ENCODE measurements around the gene PPP1R1B.

PPP1R1B gene

GRCh38 chr17:39627047-39627711, 427 bp downstream of the PPP1R1B start:
- no peaks in the 10 kb centered on the region for H3K36me3 ChIP-seq (ENCODE audit: insufficient read depth, low read length)
- H3K4me1 ChIP-seq (ENCODE audit: insufficient read depth, low read length) = peaks cover 16% of the 10 kb centered on the region
- no peaks in the 10 kb centered on the region for H3K9me3 ChIP-seq (ENCODE audit: low read length)
- peaks cover 72% of the 10 kb centered on the region for H3K27me3 ChIP-seq (ENCODE audit: insufficient read depth, low read length)
- peak overlapping the region; percentile 35 for H2AFZ ChIP-seq (ENCODE audit: low read depth, low read length)
- peak overlapping the region; percentile 31 for H3K4me3 ChIP-seq (ENCODE audit: low read length)

GRCh38 chr17:39627712-39628516, 1.2 kb downstream of the PPP1R1B start:
- Histone ChIP-seq H3K36me3 (ENCODE audit: insufficient read depth, low read length) (no peaks in the 10 kb centered on the region), H2AFZ (ENCODE audit: low read depth, low read length) (no peak overlapping the region), H3K4me3 (ENCODE audit: low read length) (no peak overlapping the region), H3K27me3 (ENCODE audit: insufficient read depth, low read length) (peaks cover 74% of the 10 kb centered on the region), H3K9me3 (ENCODE audit: low read length) (no peaks in the 10 kb centered on the region), H3K4me1 (ENCODE audit: insufficient read depth, low read length) (peaks cover 14% of the 10 kb centered on the region)

GRCh38 chr17:39628655-39629493, 2.1 kb downstream of the PPP1R1B start:
- Histone ChIP-seq H2AFZ (ENCODE audit: low read depth, low read length) (no peak overlapping the region), H3K27me3 (ENCODE audit: insufficient read depth, low read length) (peaks cover 74% of the 10 kb centered on the region), H3K4me1 (ENCODE audit: insufficient read depth, low read length) (peaks cover 14% of the 10 kb centered on the region), H3K4me3 (ENCODE audit: low read length) (no peak overlapping the region), H3K9me3 (ENCODE audit: low read length) (no peaks in the 10 kb centered on the region), H3K36me3 (ENCODE audit: insufficient read depth, low read length) (no peaks in the 10 kb centered on the region)

GRCh38 chr17:39629494-39629880, 2.7 kb downstream of the PPP1R1B start:
- Histone ChIP-seq H2AFZ (ENCODE audit: low read depth, low read length) (no peak overlapping the region), H3K4me3 (ENCODE audit: low read length) (no peak overlapping the region), H3K36me3 (ENCODE audit: insufficient read depth, low read length) (no peaks in the 10 kb centered on the region), H3K9me3 (ENCODE audit: low read length) (no peaks in the 10 kb centered on the region), H3K27me3 (ENCODE audit: insufficient read depth, low read length) (peaks cover 70% of the 10 kb centered on the region), H3K4me1 (ENCODE audit: insufficient read depth, low read length) (peaks cover 14% of the 10 kb centered on the region)

GRCh38 chr17:39629898-39630297, 3.1 kb downstream of the PPP1R1B start:
- peaks cover 14% of the 10 kb centered on the region for H3K4me1 ChIP-seq (ENCODE audit: insufficient read depth, low read length)
- no peaks in the 10 kb centered on the region for H3K36me3 ChIP-seq (ENCODE audit: insufficient read depth, low read length)
- no peak overlapping the region for H3K4me3 ChIP-seq (ENCODE audit: low read length)
- H3K9me3 ChIP-seq (ENCODE audit: low read length) = no peaks in the 10 kb centered on the region
- peaks cover 66% of the 10 kb centered on the region for H3K27me3 ChIP-seq (ENCODE audit: insufficient read depth, low read length)
- H2AFZ ChIP-seq (ENCODE audit: low read depth, low read length) = no peak overlapping the region

- Histone ChIP-seq H3K27me3 (ENCODE audit: insufficient read depth, low read length) (peaks cover 51% of the 10 kb centered on the region), H3K4me1 (ENCODE audit: insufficient read depth, low read length) (peaks cover 14% of the 10 kb centered on the region), H3K36me3 (ENCODE audit: insufficient read depth, low read length) (no peaks in the 10 kb centered on the region), H3K9me3 (ENCODE audit: low read length) (no peaks in the 10 kb centered on the region), H2AFZ (ENCODE audit: low read depth, low read length) (no peak overlapping the region), H3K4me3 (ENCODE audit: low read length) (no peak overlapping the region)
Measured at GRCh38 chr17:39631403-39631802, 4.7 kb downstream of the PPP1R1B start.

- Histone ChIP-seq H3K4me1 (ENCODE audit: insufficient read depth, low read length) (peaks cover 9% of the 10 kb centered on the region), H2AFZ (ENCODE audit: low read depth, low read length) (no peak overlapping the region), H3K36me3 (ENCODE audit: insufficient read depth, low read length) (no peaks in the 10 kb centered on the region), H3K27me3 (ENCODE audit: insufficient read depth, low read length) (peaks cover 45% of the 10 kb centered on the region), H3K9me3 (ENCODE audit: low read length) (no peaks in the 10 kb centered on the region), H3K4me3 (ENCODE audit: low read length) (no peak overlapping the region)
Measured at GRCh38 chr17:39632153-39632941, 5.6 kb downstream of the PPP1R1B start.

- Histone ChIP-seq H2AFZ (ENCODE audit: low read depth, low read length) (no peak overlapping the region), H3K4me1 (ENCODE audit: insufficient read depth, low read length) (peaks cover 18% of the 10 kb centered on the region), H3K4me3 (ENCODE audit: low read length) (no peak overlapping the region), H3K27me3 (ENCODE audit: insufficient read depth, low read length) (peaks cover 33% of the 10 kb centered on the region), H3K9me3 (ENCODE audit: low read length) (no peaks in the 10 kb centered on the region), H3K36me3 (ENCODE audit: insufficient read depth, low read length) (no peaks in the 10 kb centered on the region)
Measured at GRCh38 chr17:39633570-39634183, 6.9 kb downstream of the PPP1R1B start.

- H2AFZ ChIP-seq (ENCODE audit: low read depth, low read length) = no peak overlapping the region
- peaks cover 24% of the 10 kb centered on the region for H3K4me1 ChIP-seq (ENCODE audit: insufficient read depth, low read length)
- H3K27me3 ChIP-seq (ENCODE audit: insufficient read depth, low read length) = peaks cover 25% of the 10 kb centered on the region
- H3K9me3 ChIP-seq (ENCODE audit: low read length) = no peaks in the 10 kb centered on the region
- H3K36me3 ChIP-seq (ENCODE audit: insufficient read depth, low read length) = no peaks in the 10 kb centered on the region
- H3K4me3 ChIP-seq (ENCODE audit: low read length) = no peak overlapping the region
Measured at GRCh38 chr17:39634384-39634871, 7.7 kb downstream of the PPP1R1B start.

GRCh38 chr17:39635614-39636176, 8.9 kb downstream of the PPP1R1B start:
- no peaks in the 10 kb centered on the region for H3K9me3 ChIP-seq (ENCODE audit: low read length)
- peaks cover 36% of the 10 kb centered on the region for H3K4me1 ChIP-seq (ENCODE audit: insufficient read depth, low read length)
- H3K27me3 ChIP-seq (ENCODE audit: insufficient read depth, low read length) = peaks cover 15% of the 10 kb centered on the region

GRCh38 chr17:39636587-39636926, 9.8 kb downstream of the PPP1R1B start:
- Histone ChIP-seq H3K9me3 (ENCODE audit: low read length) (no peaks in the 10 kb centered on the region), H2AFZ (ENCODE audit: low read depth, low read length) (peak overlapping the region; percentile 79), H3K4me3 (ENCODE audit: low read length) (peak overlapping the region; percentile 91), H3K36me3 (ENCODE audit: insufficient read depth, low read length) (no peaks in the 10 kb centered on the region), H3K27me3 (ENCODE audit: insufficient read depth, low read length) (peaks cover 8% of the 10 kb centered on the region), H3K4me1 (ENCODE audit: insufficient read depth, low read length) (peaks cover 37% of the 10 kb centered on the region)

More at GRCh38 chr17:39635614-39636176, 8.9 kb downstream of the PPP1R1B start:
- no peaks in the 10 kb centered on the region for H3K36me3 ChIP-seq (ENCODE audit: insufficient read depth, low read length)
- no peak overlapping the region for H3K4me3 ChIP-seq (ENCODE audit: low read length)
- H2AFZ ChIP-seq (ENCODE audit: low read depth, low read length) = no peak overlapping the region

Data from neuron (in vitro differentiated cells).